ENCODE measurements around the gene GPI.
"Not testable (repeated sequence)": the region's sequence is repeated elsewhere in the genome, so short reads cannot be mapped to it uniquely, and the experiment has no call there.

Gene GPI

GRCh38 chr19:34370117-34370516 lies 5.1 kb downstream of the GPI start:
- H3K36me3 ChIP-seq (ENCODE audit: control insufficient read depth in 1 of 2, insufficient read depth in 2 of 2, low read length in 2 of 2), result peaks cover 29 to 51% of the 10 kb centered on the region in 2 donors
- no peak overlapping the region for H3K4me3 ChIP-seq (ENCODE audit: low read depth in 1 of 2, low read length in 2 of 2)
- H3K9me3 ChIP-seq (ENCODE audit: control insufficient read depth in 1 of 2, low read length in 2 of 2), result no peaks in the 10 kb centered on the region
- no peak overlapping the region for H3K27ac ChIP-seq (ENCODE audit: low read length)
- H3K4me1 ChIP-seq (ENCODE audit: control insufficient read depth in 1 of 2, insufficient read depth in 2 of 2, low read length in 2 of 2), result peaks cover 16 to 20% of the 10 kb centered on the region in 2 donors
- no peaks in the 10 kb centered on the region for H3K27me3 ChIP-seq (ENCODE audit: low read depth, low read length)

DNA sequence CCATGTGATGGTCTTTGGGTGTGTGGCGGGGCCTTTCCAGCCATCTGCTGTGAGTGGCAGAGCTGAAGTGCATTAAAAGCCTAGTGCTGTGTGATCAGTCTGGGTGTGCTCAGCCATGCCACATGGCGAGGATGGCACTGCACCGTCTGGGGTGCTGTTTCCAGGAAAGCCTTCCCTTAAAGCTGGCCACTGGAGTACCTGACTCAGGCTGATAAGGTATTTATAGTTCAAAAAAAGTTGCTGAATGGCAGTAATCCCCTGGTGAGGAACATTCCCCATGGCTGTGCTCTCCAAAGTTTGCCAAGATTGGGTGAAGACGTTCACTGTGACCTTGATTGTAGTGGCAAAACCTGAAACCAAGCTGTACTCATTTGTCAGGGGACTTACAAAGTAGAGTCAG lies 6.0 kb downstream of the GPI start:
- peaks cover 36 to 60% of the 10 kb centered on the region in 2 donors for H3K36me3 ChIP-seq (ENCODE audit: control insufficient read depth in 1 of 2, insufficient read depth in 2 of 2, low read length in 2 of 2)
- peaks cover 15 to 18% of the 10 kb centered on the region in 2 donors for H3K4me1 ChIP-seq (ENCODE audit: control insufficient read depth in 1 of 2, insufficient read depth in 2 of 2, low read length in 2 of 2)
- H3K27ac ChIP-seq (ENCODE audit: low read length), result no peak overlapping the region
- H3K27me3 ChIP-seq (ENCODE audit: low read depth, low read length), result no peaks in the 10 kb centered on the region
- no peak overlapping the region for H3K4me3 ChIP-seq (ENCODE audit: low read depth in 1 of 2, low read length in 2 of 2)
- H3K9me3 ChIP-seq (ENCODE audit: control insufficient read depth in 1 of 2, low read length in 2 of 2), result no peaks in the 10 kb centered on the region

DNA sequence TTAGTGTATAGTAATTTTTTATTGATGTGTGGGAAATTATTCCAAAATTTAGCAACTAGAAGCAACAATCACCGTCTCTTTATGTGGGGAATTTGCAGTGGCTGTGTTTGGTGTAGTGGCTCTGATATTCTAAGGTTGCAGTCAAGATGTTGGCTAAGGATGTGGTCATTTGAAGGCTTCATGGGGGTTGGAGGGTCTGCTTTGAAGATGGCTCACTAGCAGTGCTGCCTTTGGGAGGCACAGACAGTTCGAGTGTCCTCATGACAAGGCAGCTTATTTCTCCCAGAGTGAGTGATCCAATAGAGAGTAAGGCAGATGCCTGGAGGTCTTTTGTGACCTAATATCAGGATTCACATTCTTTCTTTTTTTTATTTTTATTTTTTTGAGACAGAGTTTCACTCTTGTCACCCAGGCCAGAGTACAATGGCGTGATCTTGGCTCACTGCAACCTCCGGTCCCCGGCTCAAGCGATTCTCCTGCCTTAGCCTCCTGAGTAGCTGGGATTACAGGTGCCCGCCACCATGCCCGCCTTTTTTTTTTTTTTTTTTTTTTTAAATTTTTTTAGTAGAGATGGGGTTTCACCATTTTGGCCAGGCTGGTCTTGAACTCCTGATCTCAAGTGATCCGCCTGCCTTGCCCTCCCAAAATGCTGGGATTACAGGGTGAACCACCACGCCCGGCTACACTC lies 8.7 kb downstream of the GPI start:
- no peak overlapping the region for H3K4me3 ChIP-seq (ENCODE audit: low read depth in 1 of 2, low read length in 2 of 2)
- no peak overlapping the region for H3K27ac ChIP-seq (ENCODE audit: low read length)
- H3K4me1 ChIP-seq (ENCODE audit: control insufficient read depth in 1 of 2, insufficient read depth in 2 of 2, low read length in 2 of 2), result no peaks in the 10 kb centered on the region
- H3K9me3 ChIP-seq (ENCODE audit: control insufficient read depth in 1 of 2, low read length in 2 of 2), result no peaks in the 10 kb centered on the region
- H3K36me3 ChIP-seq (ENCODE audit: control insufficient read depth in 1 of 2, insufficient read depth in 2 of 2, low read length in 2 of 2), result peaks cover 39 to 68% of the 10 kb centered on the region in 2 donors
- H3K27me3 ChIP-seq (ENCODE audit: low read depth, low read length), result no peaks in the 10 kb centered on the region

DNA sequence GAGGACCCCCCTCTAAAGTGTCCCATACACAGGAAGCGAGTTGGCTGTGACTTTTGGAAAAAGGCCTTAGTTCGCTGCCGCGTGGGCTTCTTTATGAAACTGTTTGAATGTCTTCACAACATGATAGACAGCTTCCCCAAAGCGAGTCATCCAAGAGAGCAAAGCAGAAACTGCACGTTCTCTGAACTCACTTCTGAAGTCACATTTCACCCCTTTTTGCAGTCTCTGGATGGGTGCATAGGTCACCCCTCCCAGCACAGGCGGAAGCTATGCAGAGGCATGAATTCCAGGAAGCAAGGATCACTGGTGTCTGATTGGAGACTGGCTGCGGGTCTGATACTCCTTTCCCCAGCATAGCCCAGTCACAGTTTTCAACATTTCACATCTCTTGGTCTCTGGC lies 10.6 kb downstream of the GPI start:
- Histone ChIP-seq H3K36me3 (ENCODE audit: control insufficient read depth in 1 of 2, insufficient read depth in 2 of 2, low read length in 2 of 2) (peaks cover 46 to 70% of the 10 kb centered on the region in 2 donors), H3K27ac (ENCODE audit: low read length) (no peak overlapping the region), H3K27me3 (ENCODE audit: low read depth, low read length) (no peaks in the 10 kb centered on the region), H3K4me3 (ENCODE audit: low read depth in 1 of 2, low read length in 2 of 2) (no peak overlapping the region), H3K4me1 (ENCODE audit: control insufficient read depth in 1 of 2, insufficient read depth in 2 of 2, low read length in 2 of 2) (no peaks in the 10 kb centered on the region), H3K9me3 (ENCODE audit: control insufficient read depth in 1 of 2, low read length in 2 of 2) (no peaks in the 10 kb centered on the region)

DNA sequence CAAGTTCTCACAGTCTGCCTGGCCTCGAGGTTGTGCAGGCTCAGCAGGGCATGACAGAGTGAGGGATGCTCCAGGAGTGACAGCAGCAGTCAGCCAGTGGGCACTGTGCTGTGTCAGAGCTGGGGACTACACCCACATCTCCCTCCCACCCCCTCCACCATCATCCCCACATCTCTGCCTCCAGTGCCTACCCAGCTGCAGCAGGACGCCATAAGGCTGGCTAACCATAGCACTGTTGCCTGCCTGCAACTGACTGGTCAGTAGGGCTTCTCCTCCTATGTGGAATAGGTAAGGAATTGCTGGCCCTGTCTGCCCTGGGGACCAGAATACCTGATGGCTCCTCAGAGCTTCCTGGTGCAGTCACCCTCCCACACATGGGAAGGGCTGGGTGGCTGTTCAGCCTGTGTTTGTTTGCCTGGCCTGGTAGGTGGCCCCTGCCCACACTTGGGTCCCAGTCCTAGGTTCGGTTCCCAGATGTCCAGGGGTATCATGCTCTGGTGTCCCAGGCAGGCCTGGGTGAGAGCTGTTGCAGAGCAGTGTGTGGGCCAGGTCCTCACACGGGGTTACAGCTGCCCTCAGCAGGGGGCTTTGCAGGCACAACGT lies 15.7 kb downstream of the GPI start:
- peaks cover 69 to 86% of the 10 kb centered on the region in 2 donors for H3K36me3 ChIP-seq (ENCODE audit: control insufficient read depth in 1 of 2, insufficient read depth in 2 of 2, low read length in 2 of 2)
- H3K9me3 ChIP-seq (ENCODE audit: control insufficient read depth in 1 of 2, low read length in 2 of 2), result no peaks in the 10 kb centered on the region
- no peaks in the 10 kb centered on the region for H3K4me1 ChIP-seq (ENCODE audit: control insufficient read depth in 1 of 2, insufficient read depth in 2 of 2, low read length in 2 of 2)
- H3K27ac ChIP-seq (ENCODE audit: low read length), result no peak overlapping the region
- no peak overlapping the region for H3K4me3 ChIP-seq (ENCODE audit: low read depth in 1 of 2, low read length in 2 of 2)
- no peaks in the 10 kb centered on the region for H3K27me3 ChIP-seq (ENCODE audit: low read depth, low read length)

- Histone ChIP-seq H3K4me1 (ENCODE audit: control insufficient read depth in 1 of 2, insufficient read depth in 2 of 2, low read length in 2 of 2) (no peaks in the 10 kb centered on the region), H3K27ac (ENCODE audit: low read length) (no peak overlapping the region), H3K36me3 (ENCODE audit: control insufficient read depth in 1 of 2, insufficient read depth in 2 of 2, low read length in 2 of 2) (peaks cover 72 to 86% of the 10 kb centered on the region in 2 donors), H3K4me3 (ENCODE audit: low read depth in 1 of 2, low read length in 2 of 2) (no peak overlapping the region), H3K27me3 (ENCODE audit: low read depth, low read length) (no peaks in the 10 kb centered on the region), H3K9me3 (ENCODE audit: control insufficient read depth in 1 of 2, low read length in 2 of 2) (no peaks in the 10 kb centered on the region)
Measured at GRCh38 chr19:34381399-34382251, 16.6 kb downstream of the GPI start.

GRCh38 chr19:34382471-34382870 lies 17.5 kb downstream of the GPI start:
- Histone ChIP-seq H3K27ac (ENCODE audit: low read length) (no peak overlapping the region), H3K36me3 (ENCODE audit: control insufficient read depth in 1 of 2, insufficient read depth in 2 of 2, low read length in 2 of 2) (peaks cover 78 to 92% of the 10 kb centered on the region in 2 donors), H3K4me3 (ENCODE audit: low read depth in 1 of 2, low read length in 2 of 2) (no peak overlapping the region), H3K27me3 (ENCODE audit: low read depth, low read length) (no peaks in the 10 kb centered on the region), H3K4me1 (ENCODE audit: control insufficient read depth in 1 of 2, insufficient read depth in 2 of 2, low read length in 2 of 2) (no peaks in the 10 kb centered on the region), H3K9me3 (ENCODE audit: control insufficient read depth in 1 of 2, low read length in 2 of 2) (no peaks in the 10 kb centered on the region)

GRCh38 chr19:34383599-34383998 lies 18.6 kb downstream of the GPI start:
- Histone ChIP-seq H3K9me3 (ENCODE audit: control insufficient read depth in 1 of 2, low read length in 2 of 2) (no peaks in the 10 kb centered on the region), H3K27ac (ENCODE audit: low read length) (no peak overlapping the region), H3K36me3 (ENCODE audit: control insufficient read depth in 1 of 2, insufficient read depth in 2 of 2, low read length in 2 of 2) (peaks cover 74 to 93% of the 10 kb centered on the region in 2 donors), H3K4me3 (ENCODE audit: low read depth in 1 of 2, low read length in 2 of 2) (no peak overlapping the region), H3K27me3 (ENCODE audit: low read depth, low read length) (no peaks in the 10 kb centered on the region), H3K4me1 (ENCODE audit: control insufficient read depth in 1 of 2, insufficient read depth in 2 of 2, low read length in 2 of 2) (no peaks in the 10 kb centered on the region)

GRCh38 chr19:34386645-34387445 lies 21.8 kb downstream of the GPI start:
- no peak overlapping the region for H3K4me3 ChIP-seq (ENCODE audit: low read depth in 1 of 2, low read length in 2 of 2)
- H3K27me3 ChIP-seq (ENCODE audit: low read depth, low read length), result no peaks in the 10 kb centered on the region
- H3K9me3 ChIP-seq (ENCODE audit: control insufficient read depth in 1 of 2, low read length in 2 of 2), result no peaks in the 10 kb centered on the region
- H3K36me3 ChIP-seq (ENCODE audit: control insufficient read depth in 1 of 2, insufficient read depth in 2 of 2, low read length in 2 of 2), result peaks cover 77 to 94% of the 10 kb centered on the region in 2 donors
- H3K4me1 ChIP-seq (ENCODE audit: control insufficient read depth in 1 of 2, insufficient read depth in 2 of 2, low read length in 2 of 2), result no peaks in the 10 kb centered on the region
- H3K27ac ChIP-seq (ENCODE audit: low read length), result no peak overlapping the region

DNA sequence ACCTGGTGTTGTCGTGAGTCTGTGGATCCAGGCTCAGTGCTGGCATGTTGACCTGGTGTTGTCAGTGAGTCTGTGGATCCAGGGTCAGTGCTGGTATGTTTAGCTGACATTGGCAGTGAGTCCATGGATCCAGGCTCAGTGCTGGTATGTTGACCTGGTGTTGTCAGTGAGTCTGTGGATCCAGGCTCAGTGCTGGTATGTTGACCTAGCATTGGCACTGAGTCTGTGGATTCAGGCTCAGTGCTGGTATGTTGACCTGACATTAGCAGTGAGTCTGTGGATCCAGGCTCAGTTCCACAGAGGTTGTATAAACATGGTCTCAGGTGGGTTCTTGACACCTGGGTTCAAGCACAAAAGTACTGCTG lies 22.4 kb downstream of the GPI start:
- H3K27ac ChIP-seq (ENCODE audit: low read length), result no peak overlapping the region
- H3K4me1 ChIP-seq (ENCODE audit: control insufficient read depth in 1 of 2, insufficient read depth in 2 of 2, low read length in 2 of 2), result no peaks in the 10 kb centered on the region
- peaks cover 77 to 94% of the 10 kb centered on the region in 2 donors for H3K36me3 ChIP-seq (ENCODE audit: control insufficient read depth in 1 of 2, insufficient read depth in 2 of 2, low read length in 2 of 2)
- no peak overlapping the region for H3K4me3 ChIP-seq (ENCODE audit: low read depth in 1 of 2, low read length in 2 of 2)
- H3K27me3 ChIP-seq (ENCODE audit: low read depth, low read length), result no peaks in the 10 kb centered on the region
- no peaks in the 10 kb centered on the region for H3K9me3 ChIP-seq (ENCODE audit: control insufficient read depth in 1 of 2, low read length in 2 of 2)

GRCh38 chr19:34388745-34389144 lies 23.7 kb downstream of the GPI start:
- peaks cover 75 to 94% of the 10 kb centered on the region in 2 donors for H3K36me3 ChIP-seq (ENCODE audit: control insufficient read depth in 1 of 2, insufficient read depth in 2 of 2, low read length in 2 of 2)
- H3K4me1 ChIP-seq (ENCODE audit: control insufficient read depth in 1 of 2, insufficient read depth in 2 of 2, low read length in 2 of 2); H3K4me3 ChIP-seq (ENCODE audit: low read depth in 1 of 2, low read length in 2 of 2); H3K27ac ChIP-seq (ENCODE audit: low read length); H3K9me3 ChIP-seq (ENCODE audit: control insufficient read depth in 1 of 2, low read length in 2 of 2); H3K27me3 ChIP-seq (ENCODE audit: low read depth, low read length): not testable (repeated sequence)

All from muscle layer of duodenum (tissue), 2 donors.